ENCODE results near the gene WDR89.

WDR89 gene

GRCh38 chr14:63555572-63555971 lies 86.1 kb downstream of the WDR89 start:
- TF ChIP-seq, protein P1, sequence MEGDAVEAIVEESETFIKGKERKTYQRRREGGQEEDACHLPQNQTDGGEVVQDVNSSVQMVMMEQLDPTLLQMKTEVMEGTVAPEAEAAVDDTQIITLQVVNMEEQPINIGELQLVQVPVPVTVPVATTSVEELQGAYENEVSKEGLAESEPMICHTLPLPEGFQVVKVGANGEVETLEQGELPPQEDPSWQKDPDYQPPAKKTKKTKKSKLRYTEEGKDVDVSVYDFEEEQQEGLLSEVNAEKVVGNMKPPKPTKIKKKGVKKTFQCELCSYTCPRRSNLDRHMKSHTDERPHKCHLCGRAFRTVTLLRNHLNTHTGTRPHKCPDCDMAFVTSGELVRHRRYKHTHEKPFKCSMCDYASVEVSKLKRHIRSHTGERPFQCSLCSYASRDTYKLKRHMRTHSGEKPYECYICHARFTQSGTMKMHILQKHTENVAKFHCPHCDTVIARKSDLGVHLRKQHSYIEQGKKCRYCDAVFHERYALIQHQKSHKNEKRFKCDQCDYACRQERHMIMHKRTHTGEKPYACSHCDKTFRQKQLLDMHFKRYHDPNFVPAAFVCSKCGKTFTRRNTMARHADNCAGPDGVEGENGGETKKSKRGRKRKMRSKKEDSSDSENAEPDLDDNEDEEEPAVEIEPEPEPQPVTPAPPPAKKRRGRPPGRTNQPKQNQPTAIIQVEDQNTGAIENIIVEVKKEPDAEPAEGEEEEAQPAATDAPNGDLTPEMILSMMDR (IDR thresholded peaks at IDR 0.05; ENCODE audit: extremely low read depth, missing control alignments) = no peak

GRCh38 chr14:63551332-63551731 lies 90.3 kb downstream of the WDR89 start:
- TF ChIP-seq, protein P1 (IDR thresholded peaks at IDR 0.05; ENCODE audit: extremely low read depth, missing control alignments) = no peak
- no peak for DNase-seq (ENCODE audit: low spot score)

More at GRCh38 chr14:63555572-63555971, 86.1 kb downstream of the WDR89 start:
- no peak for DNase-seq (ENCODE audit: low spot score)

DNA sequence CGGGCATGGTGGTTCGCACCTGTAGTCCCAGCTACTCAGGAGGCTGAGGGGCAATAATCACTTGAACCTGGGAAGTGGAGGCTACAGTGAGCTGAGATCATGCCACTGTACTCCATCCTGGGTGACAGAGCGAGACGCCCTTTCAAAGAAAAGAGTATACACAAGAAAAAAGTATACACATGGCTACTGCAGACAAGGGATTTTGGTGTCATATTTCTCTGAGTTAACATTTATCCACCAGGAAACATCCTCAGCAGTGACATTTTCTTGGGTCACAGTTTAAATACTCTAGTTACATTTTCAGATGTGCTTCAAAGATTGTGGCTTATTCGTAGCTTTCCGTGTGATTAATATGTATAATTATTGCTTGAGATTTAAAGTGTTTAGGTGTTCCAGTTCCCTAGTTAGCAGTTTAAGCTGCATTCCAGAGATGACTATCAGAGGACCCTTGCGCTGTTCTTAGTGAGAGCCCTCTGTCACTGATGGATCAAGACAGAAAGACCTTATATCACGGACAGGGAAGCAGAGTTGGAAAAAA lies 93.8 kb downstream of the WDR89 start:
- TF ChIP-seq, protein P1 (IDR thresholded peaks at IDR 0.05; ENCODE audit: extremely low read depth, missing control alignments) = no peak
- DNase-seq (ENCODE audit: low spot score) = no peak
